GM12878 (cell line): ENCODE results near the gene TTLL11. TPM values are rescaled to one million over a fixed set of nuclear protein-coding genes. Genes with fewer than 3 reads are reported as not detected.

Experiments used
- ATAC-seq: fragments of 200-7000 bp; cut with Tn5 transposase; 3 replicates; pipeline ENCODE4 v1.9.1; 2020; ENCODE audit warnings: mild to moderate bottlenecking, moderate library complexity
- BruUV-seq: library from RNA; stranded (reverse); fragments of 400-500 nt; replicated peaks from 2 replicates; lab custom pipeline; 2021; lab: Mats Ljungman, UMichigan
- CTCF ChIA-PET: fragments of 300-600 bp; sonication (Branson Sonifier 250); formaldehyde crosslinking; extraction: SDS; loops from one replicate; lab custom pipeline; 2021; ENCODE audit warnings: inconsistent platforms; lab: Yijun Ruan, JAX
- POLR2A ChIA-PET: fragments of 350-600 bp; formaldehyde crosslinking; extraction: SDS; loops from one replicate; lab custom pipeline; 2021; ENCODE audit warnings: inconsistent platforms; lab: Charles Lee
- RAD21 ChIA-PET: fragments of 300-600 bp; sonication (Branson Sonifier 250); formaldehyde crosslinking; loops from one replicate; lab custom pipeline; 2023; ENCODE audit warnings: antibody characterized with exemption; ENCODE audit not compliant: unreplicated experiment; lab: Charles Lee
- SMC1A ChIA-PET: fragments of 300-600 bp; sonication (Branson Sonifier 250); formaldehyde crosslinking; loops from one replicate; lab custom pipeline; 2023; ENCODE audit not compliant: unreplicated experiment, uncharacterized antibody; lab: Charles Lee
- DNase-seq: peaks from one replicate; pipeline ENCODE4 v3.0.0-alpha.2; 2011; ENCODE audit warnings: low read depth, low spot score
- FAIRE-seq: peaks from 3 replicates; lab custom pipeline; 2011; peaks lifted over from hg19 to GRCh38; lab: Jason Lieb, UNC
- H2AFZ ChIP-seq: 2 replicates; pipeline ENCODE4 v1.6.0; 2011; ENCODE audit warnings: low read depth, low read length, control low read depth; ENCODE audit not compliant: control insufficient read depth
- H3K27ac ChIP-seq: 2 replicates; pipeline ENCODE4 v1.5.1; 2011; ENCODE audit warnings: control low read depth; ENCODE audit not compliant: control insufficient read depth, insufficient read depth
- H3K27me3 ChIP-seq, 2 experiments: replicated peaks in 1 of 2; 2 replicates each; pipeline versions ENCODE4 v1.6.0 to v1.6.1; 2011; ENCODE audit warnings: low read length in 1 of 2; ENCODE audit not compliant: control insufficient read depth in 2 of 2, insufficient read depth in 2 of 2
- H3K36me3 ChIP-seq, 2 experiments: 2 replicates each; pipeline ENCODE4 v1.5.1; 2011; ENCODE audit warnings: low read length in 1 of 2; ENCODE audit not compliant: control insufficient read depth in 2 of 2, insufficient read depth in 2 of 2
- H3K4me1 ChIP-seq: 2 replicates; pipeline ENCODE4 v1.6.1; 2011; ENCODE audit warnings: mild to moderate bottlenecking, low read length, moderate library complexity, mixed read lengths; ENCODE audit not compliant: control insufficient read depth, insufficient read depth
- H3K4me2 ChIP-seq: 2 replicates; pipeline ENCODE4 v1.6.0; 2011; ENCODE audit warnings: control low read depth; ENCODE audit not compliant: control insufficient read depth, insufficient read depth
- H3K4me3 ChIP-seq: fragments of 200-600 bp; sonication (generic); 2 replicates; pipeline ENCODE4 v1.5.1; 2016
- H3K79me2 ChIP-seq: 2 replicates; pipeline ENCODE4 v1.6.0; 2011; ENCODE audit warnings: low read length; ENCODE audit not compliant: control insufficient read depth, insufficient read depth
- H3K9ac ChIP-seq: 2 replicates; pipeline ENCODE4 v1.8.0; 2011; ENCODE audit warnings: low read length, control low read depth, mixed read lengths; ENCODE audit not compliant: control insufficient read depth, insufficient read depth
- H3K9me3 ChIP-seq: replicated peaks from 3 replicates; pipeline ENCODE4 v1.5.1; 2011; ENCODE audit warnings: mild to moderate bottlenecking, low read length; ENCODE audit not compliant: control insufficient read depth, insufficient read depth
- H4K20me1 ChIP-seq: 2 replicates; pipeline ENCODE4 v1.6.0; 2011; ENCODE audit not compliant: control insufficient read depth, insufficient read depth
- BRCA1 ChIP-seq: IDR thresholded peaks from 2 replicates; pipeline ENCODE4 v1.6.1; 2011; ENCODE audit warnings: low read depth, low read length, improper control_type of control experiment
- CHD1 ChIP-seq: IDR thresholded peaks from 2 replicates; pipeline ENCODE4 v1.6.1; 2012; ENCODE audit warnings: low read depth, low read length, improper control_type of control experiment
- EZH2 ChIP-seq: IDR thresholded peaks from 2 replicates; pipeline ENCODE4 v1.6.1; 2012; ENCODE audit warnings: low read depth, mild to moderate bottlenecking, control low read depth, inconsistent platforms, low read length, borderline replicate concordance; ENCODE audit not compliant: control insufficient read depth
- KLF5 ChIP-seq: fragments of 450-650 bp; IDR thresholded peaks from 2 replicates; pipeline ENCODE4 v1.6.1; 2014; ENCODE audit warnings: mild to moderate bottlenecking; ENCODE audit not compliant: partially characterized antibody
- MEF2A ChIP-seq: IDR thresholded peaks from 2 replicates; pipeline ENCODE4 v1.6.1; 2011; ENCODE audit warnings: low read depth, mild to moderate bottlenecking, low read length, moderate library complexity; ENCODE audit not compliant: insufficient read depth
- NBN ChIP-seq: fragments of 450-650 bp; IDR thresholded peaks from 2 replicates; pipeline ENCODE4 v1.6.1; 2016
- NFIC ChIP-seq: IDR thresholded peaks from 2 replicates; pipeline ENCODE4 v1.6.1; 2012; ENCODE audit warnings: low read depth, mild to moderate bottlenecking, inconsistent platforms, low read length, moderate library complexity
- POLR2AphosphoS2 ChIP-seq: IDR thresholded peaks from 2 replicates; pipeline ENCODE4 v1.6.1; 2011; ENCODE audit warnings: low read depth, mild to moderate bottlenecking, low read length, improper control_type of control experiment, moderate library complexity
- RUNX3 ChIP-seq: IDR thresholded peaks from 2 replicates; pipeline ENCODE4 v1.6.1; 2012; ENCODE audit warnings: low read length, inconsistent platforms
- SUZ12 ChIP-seq: fragments of 200-600 bp; sonication (generic); IDR thresholded peaks from one replicate; pipeline ENCODE4 v1.6.1; 2018; ENCODE audit warnings: antibody characterized with exemption, mild to moderate bottlenecking; ENCODE audit not compliant: unreplicated experiment
- WGBS: methylation state at CpG from one replicate; pipeline ENCODE4 v1.1.6; 2016; ENCODE audit warnings: low lambda C conversion rate; ENCODE audit not compliant: insufficient replicate concordance, insufficient coverage; ENCODE audit errors: missing lambda C conversion rate; 5-methylcytosine and 5-hydroxymethylcytosine counted together
- in situ Hi-C: fragments of 300-500 bp; cut with MboI; formaldehyde crosslinking; loops from 9 replicates; pipeline ENCODE4 v1.14.3; 2018; ENCODE audit warnings: mixed read lengths
- intact Hi-C: fragments of 100-400 bp; cut with micrococcal nuclease; formaldehyde crosslinking; loops from one replicate; pipeline ENCODE4 v1.14.2; 2022; ENCODE audit not compliant: unreplicated experiment
- polyA plus RNA-seq, 11 experiments: library from polyadenylated mRNA; depleted of rRNA in 4 of 11; unstranded in 6 of 11; stranded (reverse) in 5 of 11; fragments of >200 nt; fragmentation: Nextera tagmentation in 4 of 11; fragmentation: Illumina TruSeq in 1 of 11; extraction: Ambion mirVana in 4 of 11; extraction: Trizol in 1 of 11; gene quantifications; 1 replicate in 1 of 11; 2 replicates in 10 of 11; pipeline versions ENCODE4 v1.2.1 to v1.2.3, GENCODE V29; 2011 to 2016; ENCODE audit warnings: inconsistent platforms in 2 of 11, missing spikeins in 2 of 11, low read depth in 1 of 11
- total RNA-seq, 4 experiments: library from RNA; depleted of rRNA in 3 of 4; stranded (reverse); fragments of >200 nt in 3 of 4; fragmentation: Illumina TruSeq in 1 of 4; extraction: Trizol in 1 of 4; gene quantifications; 2 replicates each; pipeline versions ENCODE4 v1.2.1 to v1.2.3, GENCODE V29; 2013 to 2021
- TF ChIP-seq, protein P1 (sequence below): fragments of 450-650 bp; IDR thresholded peaks from 2 replicates; pipeline ENCODE4 v1.6.1; 2017; ENCODE audit warnings: mild to moderate bottlenecking, moderate library complexity

Gene TTLL11
- total and polyA plus RNA-seq, 10 of the 15 experiments (the other 5 are each of a cell fraction or from before 2014, with no cell fraction given), result 1.2 to 3.7 (median 2.9) TPM

DNA sequence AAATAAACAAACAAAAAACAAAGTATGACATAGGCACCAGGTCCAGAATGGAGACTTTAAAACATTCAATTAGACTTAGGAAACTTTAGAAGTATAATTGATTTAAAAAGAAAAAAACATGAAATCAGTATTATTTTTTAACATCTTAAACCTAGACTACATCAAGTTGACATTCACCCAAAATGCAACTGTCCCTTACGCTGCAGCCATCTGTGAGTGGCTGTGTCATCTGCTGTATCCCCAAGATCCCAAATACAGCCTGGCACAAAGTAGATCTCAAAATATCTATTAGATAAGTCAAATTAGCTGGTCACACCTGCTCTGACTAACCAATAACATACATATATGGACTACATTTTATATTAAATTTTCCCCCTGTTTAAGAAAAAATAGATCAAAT is 7.8 kb downstream of the TTLL11 start:
- in situ Hi-C loops, result no loop called here
- Histone ChIP-seq H2AFZ (no peak overlapping the region), H3K9me3 (no peaks in the 10 kb centered on the region), H4K20me1 (no peaks in the 10 kb centered on the region), H3K27ac (no peak overlapping the region), H3K4me1 (peaks cover 2% of the 10 kb centered on the region; the same call in 1 of the 2 replicates), H3K4me2 (no peak overlapping the region), H3K27me3 (no peaks in the 10 kb centered on the region), H3K79me2 (no peaks in the 10 kb centered on the region), H3K9ac (no peak overlapping the region), H3K4me3 (no peak overlapping the region), H3K36me3 (no peaks in the 10 kb centered on the region)
- CTCF ChIA-PET, result interaction anchor here (1.3 kb wide), 1 partner anchor 14 kb away, joined by 5 read pairs; no protein-coding TSS in a partner anchor
- RAD21 ChIA-PET, result no interaction called here
- TF ChIP-seq, protein P1, sequence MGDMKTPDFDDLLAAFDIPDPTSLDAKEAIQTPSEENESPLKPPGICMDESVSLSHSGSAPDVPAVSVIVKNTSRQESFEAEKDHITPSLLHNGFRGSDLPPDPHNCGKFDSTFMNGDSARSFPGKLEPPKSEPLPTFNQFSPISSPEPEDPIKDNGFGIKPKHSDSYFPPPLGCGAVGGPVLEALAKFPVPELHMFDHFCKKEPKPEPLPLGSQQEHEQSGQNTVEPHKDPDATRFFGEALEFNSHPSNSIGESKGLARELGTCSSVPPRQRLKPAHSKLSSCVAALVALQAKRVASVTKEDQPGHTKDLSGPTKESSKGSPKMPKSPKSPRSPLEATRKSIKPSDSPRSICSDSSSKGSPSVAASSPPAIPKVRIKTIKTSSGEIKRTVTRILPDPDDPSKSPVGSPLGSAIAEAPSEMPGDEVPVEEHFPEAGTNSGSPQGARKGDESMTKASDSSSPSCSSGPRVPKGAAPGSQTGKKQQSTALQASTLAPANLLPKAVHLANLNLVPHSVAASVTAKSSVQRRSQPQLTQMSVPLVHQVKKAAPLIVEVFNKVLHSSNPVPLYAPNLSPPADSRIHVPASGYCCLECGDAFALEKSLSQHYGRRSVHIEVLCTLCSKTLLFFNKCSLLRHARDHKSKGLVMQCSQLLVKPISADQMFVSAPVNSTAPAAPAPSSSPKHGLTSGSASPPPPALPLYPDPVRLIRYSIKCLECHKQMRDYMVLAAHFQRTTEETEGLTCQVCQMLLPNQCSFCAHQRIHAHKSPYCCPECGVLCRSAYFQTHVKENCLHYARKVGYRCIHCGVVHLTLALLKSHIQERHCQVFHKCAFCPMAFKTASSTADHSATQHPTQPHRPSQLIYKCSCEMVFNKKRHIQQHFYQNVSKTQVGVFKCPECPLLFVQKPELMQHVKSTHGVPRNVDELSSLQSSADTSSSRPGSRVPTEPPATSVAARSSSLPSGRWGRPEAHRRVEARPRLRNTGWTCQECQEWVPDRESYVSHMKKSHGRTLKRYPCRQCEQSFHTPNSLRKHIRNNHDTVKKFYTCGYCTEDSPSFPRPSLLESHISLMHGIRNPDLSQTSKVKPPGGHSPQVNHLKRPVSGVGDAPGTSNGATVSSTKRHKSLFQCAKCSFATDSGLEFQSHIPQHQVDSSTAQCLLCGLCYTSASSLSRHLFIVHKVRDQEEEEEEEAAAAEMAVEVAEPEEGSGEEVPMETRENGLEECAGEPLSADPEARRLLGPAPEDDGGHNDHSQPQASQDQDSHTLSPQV, result no peak
- TF ChIP-seq EZH2 (no peak), RUNX3 (no peak), NFIC (no peak), POLR2AphosphoS2 (no peak), MEF2A (no peak), BRCA1 (no peak), NBN (no peak), SUZ12 (no peak), CHD1 (no peak), KLF5 (no peak)
- POLR2A ChIA-PET, result no interaction called here
- ATAC-seq, result no peak
- FAIRE-seq, result no peak
- 87% methylated on average over 1 of the region's 1 CpG for WGBS
- no TSS peak for BruUV-seq
- DNase-seq, result no peak
- intact Hi-C loops, result no loop called here
- SMC1A ChIA-PET, result no interaction called here
